NCI-H82 (cell line): Measurements from ENCODE around the gene SANBR.

Experiments
- DNase-seq: peaks from one replicate; lab custom pipeline; 2025; lab: John Stamatoyannopoulos, UW

The SANBR gene

DNA sequence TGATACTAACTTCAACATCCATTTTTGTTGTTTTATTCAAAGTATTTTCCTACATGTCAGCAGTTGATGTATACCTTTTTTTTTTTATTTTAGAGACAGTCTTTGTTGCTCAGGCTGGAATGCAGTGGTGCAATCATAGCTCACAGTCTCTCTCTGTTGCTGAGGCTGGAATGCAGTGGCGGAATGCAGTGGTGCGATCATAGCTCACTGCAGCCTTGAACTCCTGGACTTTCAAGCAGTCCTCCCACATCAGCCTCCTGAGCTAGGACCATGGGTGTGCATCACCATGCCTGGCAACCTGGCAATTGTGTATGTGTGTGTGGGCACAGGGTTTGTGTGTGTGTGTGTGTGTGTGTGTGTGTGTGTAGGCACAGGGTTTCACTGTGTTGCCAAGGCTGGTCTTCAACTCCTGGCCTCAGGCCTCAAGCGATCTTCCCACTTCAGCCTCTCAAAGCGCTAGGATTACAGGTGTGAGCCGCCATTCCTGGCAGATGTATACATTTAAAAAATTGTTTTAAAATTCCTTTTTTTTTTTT, 24.8 kb downstream of the SANBR start:
- no peak for DNase-seq

DNA sequence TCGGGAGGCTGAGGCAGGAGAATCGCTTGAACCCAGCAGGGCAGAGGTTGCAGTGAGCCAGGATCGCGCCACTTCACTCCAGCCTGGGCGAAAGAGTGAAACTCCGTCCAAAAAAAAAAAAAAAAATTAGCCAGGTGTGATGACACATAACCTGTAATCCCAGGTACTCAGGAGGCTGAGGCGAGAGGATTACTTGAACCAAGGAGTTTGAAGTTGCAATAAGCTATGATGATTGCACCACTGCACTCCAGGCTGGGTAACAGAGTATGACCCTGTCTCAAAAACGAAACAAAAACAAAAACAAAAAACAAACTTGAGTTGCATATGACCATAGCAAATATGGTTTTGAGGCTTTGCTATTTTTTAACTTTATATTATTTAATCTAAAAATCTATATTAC, 25.8 kb downstream of the SANBR start:
- DNase-seq, result no peak

- no peak for DNase-seq
Observed at GRCh38 chr2:61096438-61096837, 30.8 kb downstream of the SANBR start.

DNA sequence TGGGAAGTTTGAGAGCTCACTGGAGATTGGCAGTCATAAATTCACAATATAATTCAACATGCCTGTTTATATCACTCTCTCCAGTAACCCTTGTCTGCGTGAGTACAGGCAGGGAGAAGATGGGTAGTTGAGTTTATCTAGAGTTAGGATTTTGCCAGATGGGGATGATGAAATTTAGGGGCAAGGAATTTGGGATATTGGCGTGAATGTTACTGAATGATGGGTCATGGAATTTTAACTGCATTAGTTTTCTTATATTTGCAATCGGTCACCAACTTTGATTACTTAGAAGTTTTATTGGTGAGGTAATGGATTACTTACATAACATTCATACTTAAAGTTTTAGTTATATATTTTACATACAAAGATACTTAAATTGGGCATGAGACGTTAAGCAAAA, 35.1 kb downstream of the SANBR start:
- no peak for DNase-seq

- no peak for DNase-seq
Observed at GRCh38 chr2:61109291-61109690, 43.6 kb downstream of the SANBR start.

- no peak for DNase-seq
Observed at GRCh38 chr2:61111708-61112107, 46.0 kb downstream of the SANBR start.

DNA sequence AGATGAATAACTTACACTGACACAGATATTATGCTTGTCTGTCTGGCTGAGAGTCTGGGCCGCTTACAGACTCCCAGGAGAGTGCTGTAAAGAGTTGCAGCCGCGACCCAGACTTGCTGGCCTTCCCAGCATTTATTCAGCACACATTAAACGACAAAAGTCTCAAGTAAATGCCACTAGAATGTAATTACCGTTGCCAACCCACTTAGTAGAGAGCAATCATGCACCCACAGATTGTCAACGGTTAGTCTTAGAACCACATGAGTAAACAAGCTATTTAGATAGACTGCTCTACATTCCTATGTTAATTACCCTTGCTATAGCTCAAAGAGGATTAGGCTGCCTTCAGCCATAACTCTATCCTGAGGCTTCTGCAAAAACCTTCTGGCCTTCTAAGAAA, 48.5 kb downstream of the SANBR start:
- no peak for DNase-seq
